SH-SY5Y (cell line): ENCODE measurements around the gene SLC1A2.

ENCODE experiments used
- GATA2 ChIP-seq: IDR thresholded peaks from 2 replicates; pipeline ENCODE4 v1.6.1; 2011; ENCODE audit warnings: mild to moderate bottlenecking, low read depth, low read length
- GATA3 ChIP-seq: IDR thresholded peaks from 2 replicates; pipeline ENCODE4 v1.6.1; 2011; ENCODE audit warnings: low read depth, mild to moderate bottlenecking, low read length, moderate library complexity

DNA sequence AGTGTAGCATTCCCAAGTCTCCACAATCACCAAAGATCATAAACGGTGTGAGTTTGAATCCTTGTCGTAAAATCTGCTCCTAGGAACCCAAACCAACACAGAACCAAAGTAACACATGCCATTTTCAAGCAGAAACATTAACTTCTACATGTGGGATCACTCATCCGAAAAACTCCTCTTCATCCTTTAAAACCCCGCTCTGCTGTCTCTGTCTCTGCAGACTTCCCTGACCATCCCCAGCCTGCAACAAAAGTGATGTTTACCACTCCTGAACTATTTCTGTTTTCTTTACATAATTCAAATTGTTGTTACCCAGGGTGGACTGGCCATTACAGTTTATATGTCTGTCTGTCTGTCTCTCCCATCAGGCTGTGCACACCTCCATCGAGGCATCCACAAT, 54.0 kb downstream of the SLC1A2 start:
- TF ChIP-seq GATA3 (no peak), GATA2 (no peak)
